K562 (cell line): ENCODE results near the gene CLEC3B. TPM values are rescaled to one million over a fixed set of nuclear protein-coding genes. Genes with fewer than 3 reads are reported as not detected.

ENCODE experiments used
- ARHGAP35 ChIP-seq: fragments of 450-650 bp; IDR thresholded peaks from 2 replicates; pipeline ENCODE4 v1.6.1; 2018; ENCODE audit not compliant: partially characterized antibody
- CBX8 ChIP-seq: fragments of 200-600 bp; sonication (generic); IDR thresholded peaks from 2 replicates; pipeline ENCODE4 v1.6.1; 2012; ENCODE audit warnings: borderline replicate concordance, mixed run types, low read depth, mild to moderate bottlenecking, moderate library complexity, mixed read lengths, low read length, control low read depth, inconsistent platforms; ENCODE audit not compliant: poor library complexity, severe bottlenecking; ENCODE audit errors: extremely low read depth
- CHD1 ChIP-seq: fragments of 200-600 bp; sonication (generic); IDR thresholded peaks from one replicate; pipeline ENCODE4 v1.6.1; 2012; ENCODE audit warnings: mild to moderate bottlenecking, moderate library complexity, low read length, inconsistent platforms
- ELF2 ChIP-seq: fragments of 250-450 bp; sonication (Bioruptor Pico); IDR thresholded peaks from 2 replicates; pipeline ENCODE4 v1.5.0; 2021; ENCODE audit warnings: mild to moderate bottlenecking
- HOXB6 ChIP-seq: fragments of 250-450 bp; sonication (Bioruptor Pico); IDR thresholded peaks from 2 replicates; pipeline ENCODE4 v1.5.1; 2022; ENCODE audit warnings: mild to moderate bottlenecking, borderline replicate concordance
- IFI16 ChIP-seq: fragments of 250-450 bp; sonication (Bioruptor Pico); IDR thresholded peaks from 2 replicates; pipeline ENCODE4 v2.1.2; 2022; ENCODE audit warnings: mild to moderate bottlenecking, inconsistent platforms
- KHSRP ChIP-seq: fragments of 450-650 bp; IDR thresholded peaks from 2 replicates; pipeline ENCODE4 v1.6.1; 2017
- LEF1 ChIP-seq: fragments of 450-650 bp; IDR thresholded peaks from 2 replicates; pipeline ENCODE4 v1.6.1; 2016; ENCODE audit warnings: mild to moderate bottlenecking
- RBM17 ChIP-seq: fragments of 200-400 bp; formaldehyde crosslinking; IDR thresholded peaks from 2 replicates; pipeline ENCODE4 v1.6.1; 2017; ENCODE audit warnings: low read depth, mild to moderate bottlenecking, low read length, borderline replicate concordance
- SIN3B ChIP-seq: fragments of 450-650 bp; IDR thresholded peaks from 2 replicates; pipeline ENCODE4 v1.6.1; 2017; ENCODE audit warnings: low read depth, mild to moderate bottlenecking, moderate library complexity
- SMAD2 ChIP-seq: fragments of 150-350 bp; IDR thresholded peaks from 2 replicates; pipeline ENCODE4 v1.6.1; 2014; ENCODE audit warnings: low read depth, mild to moderate bottlenecking, low read length
- ZFP30 ChIP-seq: fragments of 250-450 bp; sonication (Bioruptor Pico); IDR thresholded peaks from 2 replicates; pipeline ENCODE4 v1.8.0; 2022; ENCODE audit warnings: moderate library complexity, mild to moderate bottlenecking, inconsistent platforms, borderline replicate concordance
- ZNF124 ChIP-seq: sonication (generic); formaldehyde crosslinking; IDR thresholded peaks from 2 replicates; pipeline ENCODE4 v1.8.1; 2022; ENCODE audit warnings: missing genetic modification reagents
- ZNF354B ChIP-seq: fragments of 250-450 bp; sonication (Bioruptor Pico); IDR thresholded peaks from 2 replicates; pipeline ENCODE4 v1.4.0; 2020
- ZNF41 ChIP-seq: fragments of 250-450 bp; sonication (Bioruptor Pico); conservative IDR thresholded peaks from 2 replicates; pipeline ENCODE4 v1.4.0; 2020; ENCODE audit warnings: mild to moderate bottlenecking
- polyA plus RNA-seq, 8 experiments: library from polyadenylated mRNA; depleted of rRNA in 4 of 8; stranded (reverse) in 5 of 8; unstranded in 3 of 8; fragments of >200 nt; fragmentation: Nextera tagmentation in 2 of 8; fragmentation: Illumina TruSeq in 1 of 8; extraction: Ambion mirVana in 2 of 8; extraction: Trizol in 1 of 8; gene quantifications; 2 replicates each; pipeline versions ENCODE4 v1.2.1 to v1.2.3, GENCODE V29; 2011 to 2014; ENCODE audit warnings: inconsistent platforms in 1 of 8, missing spikeins in 1 of 8
- total RNA-seq, 7 experiments: library from RNA; depleted of rRNA in 6 of 7; stranded (reverse); fragments of >200 nt in 6 of 7; fragmentation: Illumina TruSeq in 2 of 7; extraction: Trizol in 2 of 7; gene quantifications; 2 replicates each; pipeline versions ENCODE4 v1.2.1 to v1.2.3, GENCODE V29; 2011 to 2021; ENCODE audit warnings: low replicate concordance in 1 of 7
- TF ChIP-seq, protein P1 (sequence below): sonication (generic); formaldehyde crosslinking; IDR thresholded peaks from 2 replicates; pipeline ENCODE4 v1.8.0; 2022; ENCODE audit warnings: mild to moderate bottlenecking, missing genetic modification reagents
- TF ChIP-seq, protein P2 (sequence below): fragments of 450-650 bp; IDR thresholded peaks from 2 replicates; pipeline ENCODE4 v1.6.1; 2017; ENCODE audit warnings: antibody characterized with exemption, mild to moderate bottlenecking
- TF ChIP-seq, protein P3 (sequence below): fragments of 250-450 bp; sonication (Bioruptor Pico); IDR thresholded peaks from 2 replicates; pipeline ENCODE4 v1.4.0; 2020; ENCODE audit warnings: mild to moderate bottlenecking
- TF ChIP-seq, protein P4 (sequence below): sonication (generic); formaldehyde crosslinking; IDR thresholded peaks from 2 replicates; pipeline ENCODE4 v1.9.0; 2022; ENCODE audit warnings: mild to moderate bottlenecking, missing genetic modification reagents

The CLEC3B gene
- total and polyA plus RNA-seq, 9 of the 15 experiments (the other 6 are each of a cell fraction or from before 2014, with no cell fraction given), result not detected

DNA sequence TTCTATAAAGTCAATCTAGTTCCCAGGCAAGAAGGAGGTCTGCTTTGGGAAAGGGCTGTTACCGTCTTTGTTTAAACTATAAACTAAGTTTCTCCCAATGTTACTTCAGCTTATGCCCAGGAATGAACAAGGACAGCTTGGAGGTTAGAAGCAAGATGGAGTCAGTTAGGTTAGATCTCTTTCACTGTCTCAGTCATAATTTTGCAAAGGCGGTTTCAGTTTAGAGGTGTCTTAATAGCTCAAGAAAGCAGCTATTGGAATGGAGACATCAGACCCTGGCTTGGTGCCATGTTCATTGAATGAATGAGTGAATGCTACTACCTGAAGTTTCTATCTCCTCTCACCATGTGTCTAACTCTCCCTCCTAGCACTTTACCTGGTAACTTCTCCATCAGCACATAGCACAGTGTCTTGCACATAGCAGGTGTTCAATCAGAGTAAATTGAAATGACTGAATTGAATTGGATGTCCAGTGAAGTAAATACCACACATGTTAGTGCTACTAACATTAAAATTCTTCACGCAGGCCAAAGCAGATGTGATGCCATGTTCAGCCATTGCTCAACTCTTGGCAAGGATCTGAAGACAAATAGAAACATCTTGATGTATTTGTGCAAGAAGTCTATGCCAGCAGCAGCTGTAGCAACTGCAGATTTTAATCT is 28.2 kb downstream of the CLEC3B start (continued):
- TF ChIP-seq LEF1 (no peak), SIN3B (no peak), HOXB6 (CRISPR knock-in tag) (peak; percentile 74; the same call in 1 of the 2 replicates), RBM17 (no peak), SMAD2 (no peak), CHD1 (no peak), ZNF124 (CRISPR knock-in tag) (no peak), KHSRP (no peak), CBX8 (no peak), ZNF41 (CRISPR knock-in tag) (peak; percentile 91), ELF2 (CRISPR knock-in tag) (peak; percentile 65; the same call in 1 of the 2 replicates), ZFP30 (CRISPR knock-in tag) (no peak; the same call in 1 of the 2 replicates), IFI16 (CRISPR knock-in tag) (peak; percentile 85), ARHGAP35 (no peak), ZNF354B (peak; percentile 82)
- TF ChIP-seq, protein P1, sequence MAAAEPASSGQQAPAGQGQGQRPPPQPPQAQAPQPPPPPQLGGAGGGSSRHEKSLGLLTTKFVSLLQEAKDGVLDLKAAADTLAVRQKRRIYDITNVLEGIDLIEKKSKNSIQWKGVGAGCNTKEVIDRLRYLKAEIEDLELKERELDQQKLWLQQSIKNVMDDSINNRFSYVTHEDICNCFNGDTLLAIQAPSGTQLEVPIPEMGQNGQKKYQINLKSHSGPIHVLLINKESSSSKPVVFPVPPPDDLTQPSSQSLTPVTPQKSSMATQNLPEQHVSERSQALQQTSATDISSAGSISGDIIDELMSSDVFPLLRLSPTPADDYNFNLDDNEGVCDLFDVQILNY (CRISPR knock-in tag), result no peak
- TF ChIP-seq, protein P2, sequence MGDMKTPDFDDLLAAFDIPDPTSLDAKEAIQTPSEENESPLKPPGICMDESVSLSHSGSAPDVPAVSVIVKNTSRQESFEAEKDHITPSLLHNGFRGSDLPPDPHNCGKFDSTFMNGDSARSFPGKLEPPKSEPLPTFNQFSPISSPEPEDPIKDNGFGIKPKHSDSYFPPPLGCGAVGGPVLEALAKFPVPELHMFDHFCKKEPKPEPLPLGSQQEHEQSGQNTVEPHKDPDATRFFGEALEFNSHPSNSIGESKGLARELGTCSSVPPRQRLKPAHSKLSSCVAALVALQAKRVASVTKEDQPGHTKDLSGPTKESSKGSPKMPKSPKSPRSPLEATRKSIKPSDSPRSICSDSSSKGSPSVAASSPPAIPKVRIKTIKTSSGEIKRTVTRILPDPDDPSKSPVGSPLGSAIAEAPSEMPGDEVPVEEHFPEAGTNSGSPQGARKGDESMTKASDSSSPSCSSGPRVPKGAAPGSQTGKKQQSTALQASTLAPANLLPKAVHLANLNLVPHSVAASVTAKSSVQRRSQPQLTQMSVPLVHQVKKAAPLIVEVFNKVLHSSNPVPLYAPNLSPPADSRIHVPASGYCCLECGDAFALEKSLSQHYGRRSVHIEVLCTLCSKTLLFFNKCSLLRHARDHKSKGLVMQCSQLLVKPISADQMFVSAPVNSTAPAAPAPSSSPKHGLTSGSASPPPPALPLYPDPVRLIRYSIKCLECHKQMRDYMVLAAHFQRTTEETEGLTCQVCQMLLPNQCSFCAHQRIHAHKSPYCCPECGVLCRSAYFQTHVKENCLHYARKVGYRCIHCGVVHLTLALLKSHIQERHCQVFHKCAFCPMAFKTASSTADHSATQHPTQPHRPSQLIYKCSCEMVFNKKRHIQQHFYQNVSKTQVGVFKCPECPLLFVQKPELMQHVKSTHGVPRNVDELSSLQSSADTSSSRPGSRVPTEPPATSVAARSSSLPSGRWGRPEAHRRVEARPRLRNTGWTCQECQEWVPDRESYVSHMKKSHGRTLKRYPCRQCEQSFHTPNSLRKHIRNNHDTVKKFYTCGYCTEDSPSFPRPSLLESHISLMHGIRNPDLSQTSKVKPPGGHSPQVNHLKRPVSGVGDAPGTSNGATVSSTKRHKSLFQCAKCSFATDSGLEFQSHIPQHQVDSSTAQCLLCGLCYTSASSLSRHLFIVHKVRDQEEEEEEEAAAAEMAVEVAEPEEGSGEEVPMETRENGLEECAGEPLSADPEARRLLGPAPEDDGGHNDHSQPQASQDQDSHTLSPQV, result peak; percentile 100
- TF ChIP-seq, protein P3, sequence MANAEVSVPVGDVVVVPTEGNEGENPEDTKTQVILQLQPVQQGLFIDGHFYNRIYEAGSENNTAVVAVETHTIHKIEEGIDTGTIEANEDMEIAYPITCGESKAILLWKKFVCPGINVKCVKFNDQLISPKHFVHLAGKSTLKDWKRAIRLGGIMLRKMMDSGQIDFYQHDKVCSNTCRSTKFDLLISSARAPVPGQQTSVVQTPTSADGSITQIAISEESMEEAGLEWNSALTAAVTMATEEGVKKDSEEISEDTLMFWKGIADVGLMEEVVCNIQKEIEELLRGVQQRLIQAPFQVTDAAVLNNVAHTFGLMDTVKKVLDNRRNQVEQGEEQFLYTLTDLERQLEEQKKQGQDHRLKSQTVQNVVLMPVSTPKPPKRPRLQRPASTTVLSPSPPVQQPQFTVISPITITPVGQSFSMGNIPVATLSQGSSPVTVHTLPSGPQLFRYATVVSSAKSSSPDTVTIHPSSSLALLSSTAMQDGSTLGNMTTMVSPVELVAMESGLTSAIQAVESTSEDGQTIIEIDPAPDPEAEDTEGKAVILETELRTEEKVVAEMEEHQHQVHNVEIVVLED (CRISPR knock-in tag), result peak; percentile 69
- TF ChIP-seq, protein P4, sequence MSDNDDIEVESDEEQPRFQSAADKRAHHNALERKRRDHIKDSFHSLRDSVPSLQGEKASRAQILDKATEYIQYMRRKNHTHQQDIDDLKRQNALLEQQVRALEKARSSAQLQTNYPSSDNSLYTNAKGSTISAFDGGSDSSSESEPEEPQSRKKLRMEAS (CRISPR knock-in tag), result no peak
